ENCODE results near the gene ROBO3.

The ROBO3 gene

DNA sequence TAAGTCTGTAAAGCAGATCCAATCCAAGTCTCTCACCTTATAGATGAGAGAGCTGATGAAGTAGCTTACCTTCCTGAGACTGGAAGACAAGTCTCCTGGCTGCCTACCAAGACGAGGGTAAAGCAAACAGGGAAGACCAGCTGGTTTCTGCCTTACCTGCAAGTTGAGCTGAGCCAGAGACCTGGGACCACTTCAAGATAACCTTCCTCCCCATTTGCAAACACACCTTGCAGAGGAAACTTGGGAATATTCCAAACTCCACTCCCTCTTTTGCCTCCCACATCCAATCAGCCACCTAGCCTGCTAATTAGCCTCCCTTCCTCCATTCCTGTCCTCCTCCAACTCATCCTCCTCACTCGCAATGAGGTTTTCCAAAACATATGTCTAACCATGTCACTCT is 23.4 kb upstream of the ROBO3 start:
- Histone ChIP-seq H3K27ac (ENCODE audit: extremely low read depth, low read depth, low read length) (no peak overlapping the region), H3K4me1 (ENCODE audit: control insufficient read depth, insufficient read depth, low read length) (no peaks in the 10 kb centered on the region), H3K36me3 (ENCODE audit: control insufficient read depth in 2 of 2, insufficient read depth in 1 of 2, low read length in 2 of 2) (no peaks in the 10 kb centered on the region), H3K4me3 (ENCODE audit: low read depth, low read length) (no peak overlapping the region), H3K9me3 (ENCODE audit: control insufficient read depth, insufficient read depth, low read depth, low read length) (no peaks in the 10 kb centered on the region)
- 0 out of 2 replicates have a peak, but pooled peaks have one; percentile 26 for TF ChIP-seq EGR2 (tag by site-specific recombination; IDR thresholded peaks at IDR 0.05; ENCODE audit: low read depth)
- TF ChIP-seq ZFHX2 (tag by site-specific recombination; conservative IDR thresholded peaks at IDR 0.05): 0 out of 2 replicates have a peak, but pooled peaks have one; percentile 13
- no peak for TF ChIP-seq ZSCAN30 (tag by site-specific recombination; IDR thresholded peaks at IDR 0.05)
- CTCF ChIA-PET: interaction anchor here (0.7 to 1.2 kb wide), 3 partner anchors 23 to 197 kb away, joined by 4 read pairs; partner anchors contain the start of gene ROBO3
- POLR2A ChIA-PET: no interaction called here

GRCh38 chr11:124842305-124842704 is 22.9 kb upstream of the ROBO3 start:
- ChIA-PET POLR2A (no interaction called here), CTCF (interaction anchor here (0.7 to 1.2 kb wide), 2 partner anchors 24 to 198 kb away, joined by 3 to 4 read pairs; no protein-coding TSS in a partner anchor)
- Histone ChIP-seq H3K4me3 (ENCODE audit: low read depth, low read length) (no peak overlapping the region), H3K27ac (ENCODE audit: extremely low read depth, low read depth, low read length) (no peak overlapping the region), H3K9me3 (ENCODE audit: control insufficient read depth, insufficient read depth, low read depth, low read length) (no peaks in the 10 kb centered on the region), H3K4me1 (ENCODE audit: control insufficient read depth, insufficient read depth, low read length) (no peaks in the 10 kb centered on the region), H3K36me3 (ENCODE audit: control insufficient read depth in 2 of 2, insufficient read depth in 1 of 2, low read length in 2 of 2) (no peaks in the 10 kb centered on the region)
- TF ChIP-seq ZNF837 (tag by site-specific recombination; IDR thresholded peaks at IDR 0.05): no peak
- TF ChIP-seq ZFP3 (tag by site-specific recombination; IDR thresholded peaks at IDR 0.05; ENCODE audit: low read depth): no peak
- no peak for TF ChIP-seq TRIM28 (IDR thresholded peaks at IDR 0.05; ENCODE audit: borderline replicate concordance, low read length)
- no peak for TF ChIP-seq ZNF391 (tag by site-specific recombination; IDR thresholded peaks at IDR 0.05; ENCODE audit: borderline replicate concordance, low read depth)
- TF ChIP-seq, protein P1, sequence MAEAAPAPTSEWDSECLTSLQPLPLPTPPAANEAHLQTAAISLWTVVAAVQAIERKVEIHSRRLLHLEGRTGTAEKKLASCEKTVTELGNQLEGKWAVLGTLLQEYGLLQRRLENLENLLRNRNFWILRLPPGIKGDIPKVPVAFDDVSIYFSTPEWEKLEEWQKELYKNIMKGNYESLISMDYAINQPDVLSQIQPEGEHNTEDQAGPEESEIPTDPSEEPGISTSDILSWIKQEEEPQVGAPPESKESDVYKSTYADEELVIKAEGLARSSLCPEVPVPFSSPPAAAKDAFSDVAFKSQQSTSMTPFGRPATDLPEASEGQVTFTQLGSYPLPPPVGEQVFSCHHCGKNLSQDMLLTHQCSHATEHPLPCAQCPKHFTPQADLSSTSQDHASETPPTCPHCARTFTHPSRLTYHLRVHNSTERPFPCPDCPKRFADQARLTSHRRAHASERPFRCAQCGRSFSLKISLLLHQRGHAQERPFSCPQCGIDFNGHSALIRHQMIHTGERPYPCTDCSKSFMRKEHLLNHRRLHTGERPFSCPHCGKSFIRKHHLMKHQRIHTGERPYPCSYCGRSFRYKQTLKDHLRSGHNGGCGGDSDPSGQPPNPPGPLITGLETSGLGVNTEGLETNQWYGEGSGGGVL (tag by site-specific recombination; IDR thresholded peaks at IDR 0.05): no peak
- no peak for TF ChIP-seq ZNF792 (tag by site-specific recombination; IDR thresholded peaks at IDR 0.05)
- no peak for TF ChIP-seq ZNF521 (tag by site-specific recombination; IDR thresholded peaks at IDR 0.05)
- no peak for TF ChIP-seq ZNF423 (tag by site-specific recombination; IDR thresholded peaks at IDR 0.05)
- no peak for TF ChIP-seq ZNF239 (tag by site-specific recombination; IDR thresholded peaks at IDR 0.05)
- no peak for TF ChIP-seq ZNF558 (tag by site-specific recombination; IDR thresholded peaks at IDR 0.05)
- no peak for TF ChIP-seq YY2 (tag by site-specific recombination; IDR thresholded peaks at IDR 0.05)
- no peak for TF ChIP-seq REPIN1 (tag by site-specific recombination; IDR thresholded peaks at IDR 0.05; ENCODE audit: low read depth)
- TF ChIP-seq ZNF677 (tag by site-specific recombination; IDR thresholded peaks at IDR 0.05): no peak
- no peak for TF ChIP-seq KLF1 (tag by site-specific recombination; IDR thresholded peaks at IDR 0.05)
- TF ChIP-seq ZNF138 (tag by site-specific recombination; IDR thresholded peaks at IDR 0.05; ENCODE audit: borderline replicate concordance): no peak
- no peak for TF ChIP-seq ZNF292 (tag by site-specific recombination; IDR thresholded peaks at IDR 0.05; ENCODE audit: borderline replicate concordance, low read depth)

DNA sequence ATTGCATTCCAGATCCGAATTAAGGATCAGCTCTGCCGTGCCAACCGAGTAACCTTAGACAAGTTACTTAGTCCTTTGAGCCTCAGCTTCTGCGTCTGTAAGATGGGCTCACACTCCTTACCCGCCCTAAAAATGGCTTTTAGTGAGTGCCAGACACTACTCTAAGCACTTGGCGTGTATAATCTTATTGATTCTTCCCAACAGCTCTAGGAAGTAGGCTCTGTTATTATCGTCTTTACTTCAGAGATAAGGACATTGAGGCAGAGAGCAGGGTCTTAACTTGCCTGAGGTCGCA is 21.7 kb upstream of the ROBO3 start:
- CTCF ChIA-PET: interaction anchor here (0.7 kb wide), 1 partner anchor 919 kb away, joined by 3 read pairs; no protein-coding TSS in a partner anchor
- no peaks in the 10 kb centered on the region for H3K4me1 ChIP-seq (ENCODE audit: control insufficient read depth, insufficient read depth, low read length)
- no peaks in the 10 kb centered on the region for H3K36me3 ChIP-seq (ENCODE audit: control insufficient read depth in 2 of 2, insufficient read depth in 1 of 2, low read length in 2 of 2)
- H3K27ac ChIP-seq (ENCODE audit: extremely low read depth, low read depth, low read length): no peak overlapping the region
- no peak overlapping the region for H3K4me3 ChIP-seq (ENCODE audit: low read depth, low read length)
- no peaks in the 10 kb centered on the region for H3K9me3 ChIP-seq (ENCODE audit: control insufficient read depth, insufficient read depth, low read depth, low read length)
- POLR2A ChIA-PET: no interaction called here
- TF ChIP-seq PRDM6 (tag by site-specific recombination; IDR thresholded peaks at IDR 0.05): no peak
- TF ChIP-seq ZNF768 (tag by site-specific recombination; IDR thresholded peaks at IDR 0.05): no peak
- TF ChIP-seq ZNF394 (tag by site-specific recombination; IDR thresholded peaks at IDR 0.05; ENCODE audit: borderline replicate concordance): no peak
- TF ChIP-seq ZNF280C (tag by site-specific recombination; IDR thresholded peaks at IDR 0.05): no peak
- no peak for TF ChIP-seq ZNF433 (tag by site-specific recombination; IDR thresholded peaks at IDR 0.05; ENCODE audit: low read depth)
- TF ChIP-seq ZBTB20 (tag by site-specific recombination; IDR thresholded peaks at IDR 0.05): no peak
- TF ChIP-seq ZNF544 (tag by site-specific recombination; IDR thresholded peaks at IDR 0.05): no peak
